ENCODE results near the gene SSBP3. TPM values are rescaled to one million over a fixed set of nuclear protein-coding genes. Genes with fewer than 3 reads are reported as not detected.

SSBP3 gene
- total and polyA plus RNA-seq, 9 of the 15 experiments (the other 6 are each of a cell fraction or from before 2014, with no cell fraction given) = 8.7 to 108 (median 33.8) TPM

DNA sequence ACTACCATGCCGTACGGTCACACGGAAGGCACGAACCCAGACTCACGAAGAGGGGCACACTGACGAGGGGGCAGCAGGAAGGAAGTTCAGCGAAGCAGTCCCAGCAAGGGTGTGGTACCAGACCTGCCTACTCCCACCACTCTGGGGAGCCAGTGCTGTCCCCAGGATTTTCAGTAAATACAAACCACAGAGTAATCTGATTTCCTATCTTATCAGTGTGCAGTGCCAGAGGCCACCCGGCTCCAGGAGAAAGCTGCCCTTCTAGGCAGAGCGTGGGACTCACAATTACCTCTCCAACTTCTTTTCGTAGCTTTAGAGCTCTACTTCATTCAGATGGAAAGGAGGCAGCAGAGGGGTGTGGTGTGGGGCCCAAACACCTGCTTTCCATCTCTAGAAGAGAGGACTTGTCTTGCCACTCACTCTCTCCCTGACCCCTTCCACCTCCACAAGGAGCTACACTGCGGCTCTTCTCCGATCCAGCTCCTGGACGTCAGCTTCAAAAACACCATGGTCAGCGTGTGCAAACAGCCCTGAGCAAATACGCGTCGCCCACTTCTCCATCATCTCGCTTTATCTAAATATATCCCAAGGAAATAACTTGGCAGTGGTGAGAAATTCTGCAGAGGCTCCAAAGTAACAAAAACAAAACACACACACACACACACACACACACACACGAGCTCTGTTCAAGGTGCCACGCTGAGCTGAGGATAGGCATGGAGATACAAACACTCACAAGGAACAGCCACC is 107.7 kb downstream of the SSBP3 start:
- FAIRE-seq = no peak
- peaks cover 3% of the 10 kb centered on the region for H3K9me1 ChIP-seq (ENCODE audit: control insufficient read depth, insufficient read depth, low read length)
- H3K27ac ChIP-seq (ENCODE audit: extremely low read depth, low read depth, low read length) = no peak overlapping the region
- DNase-seq (ENCODE audit: extremely low read depth in 1 of 4, low spot score in 3 of 4) = no peak
- in situ Hi-C loops (cut with MboI) = no loop called here
- BruUV-seq (replicated peaks) = no TSS peak
- ChIA-PET POLR2A (interaction anchor here (0.6 to 1.5 kb wide), 11 partner anchors 8 to 97 kb away, joined by 3 to 7 read pairs (median 3); no protein-coding TSS in a partner anchor), CTCF (ENCODE audit: low intra/inter-chr PET ratio) (interaction anchor here (0.6 kb wide), 1 partner anchor 225 kb away, joined by 4 read pairs; no protein-coding TSS in a partner anchor)
- peak overlapping the region in 1 of 2 experiments; percentile 74; a peak in 2 of 4 replicates for H3K9ac ChIP-seq (ENCODE audit: insufficient read depth in 1 of 2, low read depth in 2 of 2, low read length in 2 of 2)
- H3K9me3 ChIP-seq (replicated peaks; ENCODE audit: control insufficient read depth, insufficient read depth, low read depth, low read length) = no peaks in the 10 kb centered on the region
- peaks cover 81% of the 10 kb centered on the region for H3K79me2 ChIP-seq (ENCODE audit: control insufficient read depth, insufficient read depth, low read length)
- no peak overlapping the region for H3K4me3 ChIP-seq
- WGBS (ENCODE audit: insufficient coverage, low coverage, missing lambda C conversion rate) = 57% methylated on average over 20 of the region's 20 CpGs
- intact Hi-C loops (cut with micrococcal nuclease) = no loop called here
- no peak; the same call in 2 of the 3 replicates for ATAC-seq
- H3K27me3 ChIP-seq (ENCODE audit: control insufficient read depth in 2 of 2, insufficient read depth in 2 of 2, low read length in 2 of 2) = no peaks in the 10 kb centered on the region
- no peak overlapping the region for H2AFZ ChIP-seq (ENCODE audit: low read depth, low read length)
- H3K4me2 ChIP-seq (ENCODE audit: insufficient read depth, low read length) = no peak overlapping the region
- TF ChIP-seq RCOR1 (IDR thresholded peaks at IDR 0.05; ENCODE audit: borderline replicate concordance in 1 of 2, low read depth in 2 of 2, low read length in 2 of 2) (0 out of 4 replicates have a peak, but pooled peaks of 1 of the 2 experiments have one; percentile 18), FOXP1 (CRISPR knock-in tag; IDR thresholded peaks at IDR 0.05) (no peak), GTF2E2 (tag; IDR thresholded peaks at IDR 0.05) (no peak), ESRRA (IDR thresholded peaks at IDR 0.05; ENCODE audit: borderline replicate concordance, low read depth) (peak; percentile 14; the same call in 1 of the 2 replicates)
- TF ChIP-seq, protein P1, sequence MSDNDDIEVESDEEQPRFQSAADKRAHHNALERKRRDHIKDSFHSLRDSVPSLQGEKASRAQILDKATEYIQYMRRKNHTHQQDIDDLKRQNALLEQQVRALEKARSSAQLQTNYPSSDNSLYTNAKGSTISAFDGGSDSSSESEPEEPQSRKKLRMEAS (CRISPR knock-in tag; IDR thresholded peaks at IDR 0.05) = no peak
- H4K20me1 ChIP-seq (replicated peaks; ENCODE audit: control insufficient read depth, insufficient read depth, low read length) = peaks cover 77% of the 10 kb centered on the region
- no peaks in the 10 kb centered on the region for H3K36me3 ChIP-seq (ENCODE audit: control insufficient read depth, insufficient read depth, low read length)
- peaks cover 12 to 19% of the 10 kb centered on the region in 2 experiments; a peak in 4 of 5 replicates for H3K4me1 ChIP-seq (replicated peaks in 1 of 2; ENCODE audit: control insufficient read depth in 2 of 2, insufficient read depth in 2 of 2, low read length in 2 of 2)
